HepG2 (cell line): Measurements from ENCODE around the gene PDE4D. TPM values are rescaled to one million over a fixed set of nuclear protein-coding genes. Genes with fewer than 3 reads are reported as not detected.

Experiments
- ATAC-seq: fragments of 200-7000 bp; cut with Tn5 transposase; 3 replicates; pipeline ENCODE4 v1.9.1; 2020; ENCODE audit warnings: mild to moderate bottlenecking, moderate library complexity
- BruUV-seq: library from RNA; stranded (reverse); fragments of 400-500 nt; replicated peaks from 2 replicates; lab custom pipeline; 2021; lab: Mats Ljungman, UMichigan
- CTCF ChIA-PET: fragments of 300-600 bp; formaldehyde crosslinking; extraction: SDS; loops from one replicate; lab custom pipeline; 2021; ENCODE audit warnings: low total read pairs, inconsistent platforms, low intra/inter-chr PET ratio; lab: Yijun Ruan, JAX
- POLR2A ChIA-PET: fragments of 350-600 bp; sonication (Branson Sonifier 250); formaldehyde crosslinking; loops from one replicate; lab custom pipeline; 2020; ENCODE audit warnings: antibody characterized with exemption, inconsistent platforms; lab: Yijun Ruan, JAX
- DNase-seq: peaks from one replicate; pipeline ENCODE4 v3.0.0-alpha.2; 2015; ENCODE audit warnings: low spot score
- FAIRE-seq: peaks from 3 replicates; lab custom pipeline; 2011; peaks lifted over from hg19 to GRCh38; lab: Jason Lieb, UNC
- H2AFZ ChIP-seq: one replicate; pipeline ENCODE4 v1.6.1; 2011; ENCODE audit warnings: low read length, inconsistent platforms
- H3K27ac ChIP-seq: fragments of 300-600 bp; 3 replicates; pipeline ENCODE4 v1.8.0; 2011; ENCODE audit warnings: mixed run types, mild to moderate bottlenecking, mixed read lengths, low read length, inconsistent platforms; ENCODE audit not compliant: insufficient read depth; ENCODE audit errors: extremely low read length
- H3K27me3 ChIP-seq, 2 experiments: fragments of 200-600 bp in 1 of 2; 2 replicates in 1 of 2; 3 replicates in 1 of 2; pipeline versions ENCODE4 v1.6.0 to v1.8.0; 2011; ENCODE audit warnings: low read length in 2 of 2, mild to moderate bottlenecking in 2 of 2, moderate library complexity in 2 of 2, inconsistent platforms in 1 of 2; ENCODE audit not compliant: insufficient read depth in 2 of 2, control insufficient read depth in 1 of 2
- H3K36me3 ChIP-seq, 2 experiments: fragments of 200-600 bp in 1 of 2; replicated peaks in 1 of 2; 2 replicates in 1 of 2; 3 replicates in 1 of 2; pipeline versions ENCODE4 v1.5.1 to v1.8.0; 2011; ENCODE audit warnings: low read length in 2 of 2, inconsistent platforms in 1 of 2; ENCODE audit not compliant: insufficient read depth in 2 of 2, control insufficient read depth in 1 of 2
- H3K4me1 ChIP-seq: 2 replicates; pipeline ENCODE4 v1.5.1; 2012; ENCODE audit warnings: low read length, inconsistent platforms; ENCODE audit not compliant: insufficient read depth
- H3K4me2 ChIP-seq: 2 replicates; pipeline ENCODE4 v1.6.0; 2011; ENCODE audit warnings: low read depth, low read length, inconsistent platforms
- H3K4me3 ChIP-seq, 3 experiments: fragments of 200-600 bp in 1 of 3; sonication (generic), shearing (Covaris generic) in 1 of 3; replicated peaks in 1 of 3; 2 replicates each; pipeline ENCODE4 v1.5.1; 2011 to 2016; ENCODE audit warnings: low read length in 3 of 3, inconsistent platforms in 2 of 3, low read depth in 2 of 3, mild to moderate bottlenecking in 2 of 3, control low read depth in 1 of 3, mixed read lengths in 1 of 3; ENCODE audit not compliant: insufficient read depth in 1 of 3
- H3K79me2 ChIP-seq: one replicate; pipeline ENCODE4 v1.6.1; 2011; ENCODE audit warnings: low read length, inconsistent platforms; ENCODE audit not compliant: insufficient read depth
- H3K9ac ChIP-seq: 2 replicates; pipeline ENCODE4 v1.6.0; 2011; ENCODE audit warnings: mild to moderate bottlenecking, low read depth, low read length, inconsistent platforms; ENCODE audit not compliant: insufficient read depth
- H3K9me3 ChIP-seq: 2 replicates; pipeline ENCODE4 v1.5.1; 2012; ENCODE audit warnings: mild to moderate bottlenecking, low read length
- H4K20me1 ChIP-seq: 2 replicates; pipeline ENCODE4 v1.6.0; 2011; ENCODE audit warnings: inconsistent platforms, mild to moderate bottlenecking, low read length, moderate library complexity; ENCODE audit not compliant: insufficient read depth
- ARNT ChIP-seq: fragments of 450-650 bp; IDR thresholded peaks from 2 replicates; pipeline ENCODE4 v1.6.1; 2017
- CENPT ChIP-seq: sonication (generic); formaldehyde crosslinking; IDR thresholded peaks from 2 replicates; pipeline ENCODE4 v1.8.0; 2022; ENCODE audit warnings: low read depth, mild to moderate bottlenecking, moderate library complexity, missing genetic modification reagents
- JUNB ChIP-seq: sonication (generic); formaldehyde crosslinking; IDR thresholded peaks from 2 replicates; pipeline ENCODE4 v1.8.0; 2022; ENCODE audit warnings: missing genetic modification reagents, mild to moderate bottlenecking, borderline replicate concordance
- RBFOX2 ChIP-seq: fragments of 200-400 bp; formaldehyde crosslinking; IDR thresholded peaks from 2 replicates; pipeline ENCODE4 v1.6.1; 2017; ENCODE audit warnings: low read depth, mild to moderate bottlenecking, low read length
- WGBS: methylation state at CpG from one replicate; pipeline ENCODE4 v1.1.6; 2017; ENCODE audit warnings: low lambda C conversion rate; 5-methylcytosine and 5-hydroxymethylcytosine counted together
- in situ Hi-C: cut with HindIII; loops from 2 replicates; pipeline ENCODE4 v1.10.0; 2017; ENCODE audit warnings: low pct_unique_long_range_greater_than_20kb; ENCODE audit not compliant: extremely low pct_ligation_motif_present
- intact Hi-C: fragments of 100-400 bp; cut with micrococcal nuclease; formaldehyde crosslinking; loops from one replicate; pipeline ENCODE4 v1.10.0; 2022; ENCODE audit not compliant: unreplicated experiment
- polyA plus RNA-seq, 8 experiments: library from polyadenylated mRNA; depleted of rRNA in 3 of 8; stranded (reverse) in 7 of 8; unstranded in 1 of 8; fragments of >200 nt; fragmentation: Illumina TruSeq in 4 of 8; extraction: Trizol in 4 of 8; gene quantifications; 2 replicates each; pipeline versions ENCODE4 v1.2.1 to v1.2.3, GENCODE V29; 2011 to 2016; ENCODE audit warnings: low read depth in 4 of 8, missing spikeins in 1 of 8, mixed read lengths in 1 of 8; ENCODE audit not compliant: insufficient read depth in 1 of 8
- total RNA-seq, 5 experiments: library from RNA; depleted of rRNA; stranded (reverse); fragments of >200 nt; fragmentation: Illumina TruSeq; extraction: Trizol; gene quantifications; 2 replicates each; pipeline ENCODE4 v1.2.3, GENCODE V29; 2016; ENCODE audit warnings: low read depth in 1 of 5
- TF ChIP-seq, protein P1 (sequence below): sonication (generic); formaldehyde crosslinking; IDR thresholded peaks from 2 replicates; pipeline ENCODE4 v1.8.0; 2022; ENCODE audit warnings: mild to moderate bottlenecking, missing genetic modification reagents, moderate library complexity
- TF ChIP-seq, protein P2 (sequence below): sonication (generic); formaldehyde crosslinking; IDR thresholded peaks from 2 replicates; pipeline ENCODE4 v1.5.1; 2020; ENCODE audit warnings: mild to moderate bottlenecking, missing genetic modification reagents, moderate library complexity

PDE4D gene
- total and polyA plus RNA-seq, 2 of the 13 experiments (the other 11 are each of a cell fraction or from before 2014, with no cell fraction given) = 7.0 to 12.2 TPM

DNA sequence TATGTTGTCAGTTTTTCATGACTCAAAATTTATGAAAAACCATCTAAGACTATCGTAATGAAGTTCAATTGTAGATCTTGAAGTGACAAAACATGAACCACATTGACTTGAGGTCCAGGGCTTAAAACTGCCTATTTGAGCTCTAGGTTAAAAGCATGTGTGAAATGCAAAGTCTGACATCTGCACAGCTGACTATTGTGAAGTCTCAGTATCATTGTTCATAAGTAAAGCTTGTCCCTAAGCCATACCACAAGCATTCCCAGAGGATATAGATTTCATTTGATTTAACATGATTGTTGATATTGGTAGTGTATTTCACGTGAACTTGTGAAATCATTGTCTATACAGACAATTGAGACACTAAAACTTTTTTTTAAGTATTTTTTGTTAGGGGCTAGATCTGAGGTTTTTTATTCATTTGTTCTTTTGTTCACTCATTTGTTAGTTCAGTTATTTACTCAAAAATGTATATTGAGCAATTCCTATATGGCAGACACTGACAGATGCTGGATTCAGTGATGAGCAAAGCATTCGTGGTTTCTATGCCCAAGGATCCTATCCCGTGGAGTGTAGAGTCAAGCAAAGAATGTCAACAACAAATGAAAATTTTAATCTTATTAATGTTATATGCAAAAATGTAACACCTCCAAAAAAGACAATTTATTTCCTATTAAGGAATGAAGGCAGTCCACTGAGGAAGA lies 825.4 kb downstream of the PDE4D start:
- in situ Hi-C loops (no loop called here), intact Hi-C loops (no loop called here)
- H3K79me2 ChIP-seq = no peaks in the 10 kb centered on the region
- FAIRE-seq (no peak), ATAC-seq (no peak), DNase-seq (no peak)
- BruUV-seq = no TSS peak
- H3K9ac ChIP-seq = no peak overlapping the region
- WGBS = 64% methylated on average over 4 of the region's 4 CpGs
- POLR2A ChIA-PET = no interaction called here
- no peaks in the 10 kb centered on the region for H3K9me3 ChIP-seq
- no peak overlapping the region for H3K4me2 ChIP-seq
- TF ChIP-seq, protein P1, sequence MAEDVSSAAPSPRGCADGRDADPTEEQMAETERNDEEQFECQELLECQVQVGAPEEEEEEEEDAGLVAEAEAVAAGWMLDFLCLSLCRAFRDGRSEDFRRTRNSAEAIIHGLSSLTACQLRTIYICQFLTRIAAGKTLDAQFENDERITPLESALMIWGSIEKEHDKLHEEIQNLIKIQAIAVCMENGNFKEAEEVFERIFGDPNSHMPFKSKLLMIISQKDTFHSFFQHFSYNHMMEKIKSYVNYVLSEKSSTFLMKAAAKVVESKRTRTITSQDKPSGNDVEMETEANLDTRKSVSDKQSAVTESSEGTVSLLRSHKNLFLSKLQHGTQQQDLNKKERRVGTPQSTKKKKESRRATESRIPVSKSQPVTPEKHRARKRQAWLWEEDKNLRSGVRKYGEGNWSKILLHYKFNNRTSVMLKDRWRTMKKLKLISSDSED (CRISPR knock-in tag) = no peak
- TF ChIP-seq ARNT (no peak), JUNB (CRISPR knock-in tag) (no peak), RBFOX2 (no peak), CENPT (CRISPR knock-in tag) (no peak)
- TF ChIP-seq, protein P2, sequence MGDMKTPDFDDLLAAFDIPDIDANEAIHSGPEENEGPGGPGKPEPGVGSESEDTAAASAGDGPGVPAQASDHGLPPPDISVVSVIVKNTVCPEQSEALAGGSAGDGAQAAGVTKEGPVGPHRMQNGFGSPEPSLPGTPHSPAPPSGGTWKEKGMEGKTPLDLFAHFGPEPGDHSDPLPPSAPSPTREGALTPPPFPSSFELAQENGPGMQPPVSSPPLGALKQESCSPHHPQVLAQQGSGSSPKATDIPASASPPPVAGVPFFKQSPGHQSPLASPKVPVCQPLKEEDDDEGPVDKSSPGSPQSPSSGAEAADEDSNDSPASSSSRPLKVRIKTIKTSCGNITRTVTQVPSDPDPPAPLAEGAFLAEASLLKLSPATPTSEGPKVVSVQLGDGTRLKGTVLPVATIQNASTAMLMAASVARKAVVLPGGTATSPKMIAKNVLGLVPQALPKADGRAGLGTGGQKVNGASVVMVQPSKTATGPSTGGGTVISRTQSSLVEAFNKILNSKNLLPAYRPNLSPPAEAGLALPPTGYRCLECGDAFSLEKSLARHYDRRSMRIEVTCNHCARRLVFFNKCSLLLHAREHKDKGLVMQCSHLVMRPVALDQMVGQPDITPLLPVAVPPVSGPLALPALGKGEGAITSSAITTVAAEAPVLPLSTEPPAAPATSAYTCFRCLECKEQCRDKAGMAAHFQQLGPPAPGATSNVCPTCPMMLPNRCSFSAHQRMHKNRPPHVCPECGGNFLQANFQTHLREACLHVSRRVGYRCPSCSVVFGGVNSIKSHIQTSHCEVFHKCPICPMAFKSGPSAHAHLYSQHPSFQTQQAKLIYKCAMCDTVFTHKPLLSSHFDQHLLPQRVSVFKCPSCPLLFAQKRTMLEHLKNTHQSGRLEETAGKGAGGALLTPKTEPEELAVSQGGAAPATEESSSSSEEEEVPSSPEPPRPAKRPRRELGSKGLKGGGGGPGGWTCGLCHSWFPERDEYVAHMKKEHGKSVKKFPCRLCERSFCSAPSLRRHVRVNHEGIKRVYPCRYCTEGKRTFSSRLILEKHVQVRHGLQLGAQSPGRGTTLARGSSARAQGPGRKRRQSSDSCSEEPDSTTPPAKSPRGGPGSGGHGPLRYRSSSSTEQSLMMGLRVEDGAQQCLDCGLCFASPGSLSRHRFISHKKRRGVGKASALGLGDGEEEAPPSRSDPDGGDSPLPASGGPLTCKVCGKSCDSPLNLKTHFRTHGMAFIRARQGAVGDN = no peak
- no peak overlapping the region for H2AFZ ChIP-seq
- H3K4me3 ChIP-seq = no peak overlapping the region
- no peak overlapping the region for H3K27ac ChIP-seq
- peaks cover 60% of the 10 kb centered on the region for H3K4me1 ChIP-seq
- no peaks in the 10 kb centered on the region for H4K20me1 ChIP-seq
- no peaks in the 10 kb centered on the region for H3K27me3 ChIP-seq
- H3K36me3 ChIP-seq = no peaks in the 10 kb centered on the region
- CTCF ChIA-PET = no interaction called here
